Measurements from ENCODE around the gene ATPAF1. TPM values are rescaled to one million over a fixed set of nuclear protein-coding genes. Genes with fewer than 3 reads are reported as not detected.

Gene ATPAF1
- polyA plus RNA-seq, 2 of the 4 experiments (the other 2 are of a cell fraction) = 28.9 to 63.7 TPM

GRCh38 chr1:46595127-46595526, 73.0 kb downstream of the ATPAF1 start:
- 97% methylated on average over 3 of the region's 3 CpGs for WGBS (ENCODE audit: missing lambda C conversion rate)
- ChIA-PET CTCF (no interaction called here), POLR2A (interaction anchor here (1.2 kb wide), 1 partner anchor 9 kb away, joined by 5 read pairs; the partner anchor contains the start of gene MKNK1)
- DNase-seq (ENCODE audit: low read depth in 1 of 2, low spot score in 1 of 2) = no peak
- no peaks in the 10 kb centered on the region for H3K9me3 ChIP-seq
- H3K4me2 ChIP-seq = no peak overlapping the region
- ATAC-seq = no peak
- no peaks in the 10 kb centered on the region for H3K4me1 ChIP-seq
- H3K27ac ChIP-seq = no peak overlapping the region
- no peak overlapping the region for H3K4me3 ChIP-seq
- TF ChIP-seq PHF8 (IDR thresholded peaks at IDR 0.05; ENCODE audit: borderline replicate concordance, low read depth) = no peak
- no peak for TF ChIP-seq HMGXB4 (CRISPR knock-in tag; IDR thresholded peaks at IDR 0.05; ENCODE audit: borderline replicate concordance)
- TF ChIP-seq FOSB (CRISPR knock-in tag; IDR thresholded peaks at IDR 0.05) = no peak
- no peak for TF ChIP-seq ZNF302 (CRISPR knock-in tag; IDR thresholded peaks at IDR 0.05)
- no peak for TF ChIP-seq CHD2 (IDR thresholded peaks at IDR 0.05; ENCODE audit: low read length, partially characterized antibody)
- no peak for TF ChIP-seq SMC3 (IDR thresholded peaks at IDR 0.05)
- FAIRE-seq = no peak

- no peaks in the 10 kb centered on the region for H3K4me1 ChIP-seq
- ChIA-PET POLR2A (no interaction called here), CTCF (interaction anchor here (1.4 kb wide), 1 partner anchor 10 kb away, joined by 3 read pairs; the partner anchor contains the start of gene MKNK1)
Measured at GRCh38 chr1:46594063-46594462, 74.1 kb downstream of the ATPAF1 start.

GRCh38 chr1:46592823-46593222, 75.3 kb downstream of the ATPAF1 start:
- no peak overlapping the region for H3K27ac ChIP-seq
- ChIA-PET POLR2A (no interaction called here), CTCF (interaction anchor here (1.4 kb wide), 1 partner anchor 12 kb away, joined by 3 read pairs; the partner anchor contains the start of gene MKNK1)
- TF ChIP-seq BCL3 (IDR thresholded peaks at IDR 0.05) = no peak
- no peak for TF ChIP-seq MYC (IDR thresholded peaks at IDR 0.05; ENCODE audit: borderline replicate concordance, low read length)
- no peak for TF ChIP-seq POLR2AphosphoS2 (conservative IDR thresholded peaks at IDR 0.05; ENCODE audit: low read length)
- no peak for TF ChIP-seq HES2 (IDR thresholded peaks at IDR 0.05)
- TF ChIP-seq CBX8 (IDR thresholded peaks at IDR 0.05) = no peak
- no peak for TF ChIP-seq KDM1A (IDR thresholded peaks at IDR 0.05; ENCODE audit: low read depth)
- TF ChIP-seq HMGXB4 (CRISPR knock-in tag; IDR thresholded peaks at IDR 0.05; ENCODE audit: borderline replicate concordance) = no peak
- no peak for TF ChIP-seq BHLHE40 (IDR thresholded peaks at IDR 0.05; ENCODE audit: low read depth, low read length)
- no peak for TF ChIP-seq POLR2A (IDR thresholded peaks at IDR 0.05; ENCODE audit: low read length)
- no peak for TF ChIP-seq TP53 (CRISPR knock-in tag; IDR thresholded peaks at IDR 0.05)
- no peak for TF ChIP-seq NR3C1 (IDR thresholded peaks at IDR 0.05)
- TF ChIP-seq HDAC2 (IDR thresholded peaks at IDR 0.05) = no peak
- no peak for TF ChIP-seq CTCF (IDR thresholded peaks at IDR 0.05)
- no peak for TF ChIP-seq KDM5A (IDR thresholded peaks at IDR 0.05)
- no peak for TF ChIP-seq ELK1 (IDR thresholded peaks at IDR 0.05; ENCODE audit: low read depth, low read length)
- H3K9me3 ChIP-seq = no peaks in the 10 kb centered on the region
- no peaks in the 10 kb centered on the region for H3K4me1 ChIP-seq
- no peak for FAIRE-seq
- no peak overlapping the region for H3K4me3 ChIP-seq
- 96% methylated on average over 4 of the region's 4 CpGs for WGBS (ENCODE audit: missing lambda C conversion rate)
- no peak for ATAC-seq
- H3K4me2 ChIP-seq = no peak overlapping the region
- no peak for DNase-seq (ENCODE audit: low read depth in 1 of 2, low spot score in 1 of 2)

More at GRCh38 chr1:46594063-46594462, 74.1 kb downstream of the ATPAF1 start:
- DNase-seq (ENCODE audit: low read depth in 1 of 2, low spot score in 1 of 2) = no peak
- ATAC-seq = no peak
- WGBS (ENCODE audit: missing lambda C conversion rate) = 94% methylated on average over 5 of the region's 5 CpGs
- H3K4me2 ChIP-seq = no peak overlapping the region
- no peak for FAIRE-seq
- no peaks in the 10 kb centered on the region for H3K9me3 ChIP-seq
- TF ChIP-seq SMC3 (IDR thresholded peaks at IDR 0.05) = no peak
- no peak for TF ChIP-seq MAX (IDR thresholded peaks at IDR 0.05)
- no peak for TF ChIP-seq CEBPB (IDR thresholded peaks at IDR 0.05)
- no peak for TF ChIP-seq RFX5 (IDR thresholded peaks at IDR 0.05)
- TF ChIP-seq MAZ (IDR thresholded peaks at IDR 0.05; ENCODE audit: borderline replicate concordance, low read depth, low read length) = no peak
- no peak for TF ChIP-seq HOXB5 (CRISPR knock-in tag; IDR thresholded peaks at IDR 0.05)
- TF ChIP-seq MAFK (IDR thresholded peaks at IDR 0.05; ENCODE audit: partially characterized antibody) = no peak
- TF ChIP-seq MYC (IDR thresholded peaks at IDR 0.05; ENCODE audit: borderline replicate concordance, low read length) = no peak
- no peak overlapping the region for H3K4me3 ChIP-seq
- H3K27ac ChIP-seq = no peak overlapping the region
